Skeletal muscle satellite cell (primary cell): Measurements from ENCODE around the gene CCNO.

Experiments used
- H3K27me3 ChIP-seq: 2 replicates; pipeline ENCODE4 v1.7.0; 2013; ENCODE audit warnings: low read length; ENCODE audit not compliant: control insufficient read depth, insufficient read depth
- H3K36me3 ChIP-seq: 2 replicates; pipeline ENCODE4 v1.7.0; 2013; ENCODE audit warnings: mild to moderate bottlenecking, control low read depth, low read length; ENCODE audit not compliant: insufficient read depth
- H3K4me1 ChIP-seq: 2 replicates; pipeline ENCODE4 v1.7.0; 2013; ENCODE audit warnings: low read length; ENCODE audit not compliant: control insufficient read depth, insufficient read depth
- H3K4me2 ChIP-seq: 2 replicates; pipeline ENCODE4 v1.7.0; 2013; ENCODE audit warnings: mild to moderate bottlenecking, low read length
- H3K4me3 ChIP-seq: 2 replicates; pipeline ENCODE4 v1.7.0; 2013; ENCODE audit warnings: low read length
- H3K9ac ChIP-seq: 2 replicates; pipeline ENCODE4 v1.7.0; 2013; ENCODE audit warnings: mild to moderate bottlenecking, low read depth, low read length, moderate library complexity
- H3K9me3 ChIP-seq: replicated peaks from 2 replicates; pipeline ENCODE4 v1.7.0; 2013; ENCODE audit warnings: mild to moderate bottlenecking, control low read depth, low read length

Gene CCNO

GRCh38 chr5:55220433-55221185 is 12.8 kb downstream of the CCNO start:
- Histone ChIP-seq H3K9ac (peak overlapping the region; percentile 45), H3K9me3 (no peaks in the 10 kb centered on the region), H3K4me2 (peak overlapping the region; percentile 88), H3K36me3 (no peaks in the 10 kb centered on the region), H3K4me3 (peak overlapping the region; percentile 69), H3K27me3 (peaks cover 58% of the 10 kb centered on the region), H3K4me1 (no peaks in the 10 kb centered on the region)

DNA sequence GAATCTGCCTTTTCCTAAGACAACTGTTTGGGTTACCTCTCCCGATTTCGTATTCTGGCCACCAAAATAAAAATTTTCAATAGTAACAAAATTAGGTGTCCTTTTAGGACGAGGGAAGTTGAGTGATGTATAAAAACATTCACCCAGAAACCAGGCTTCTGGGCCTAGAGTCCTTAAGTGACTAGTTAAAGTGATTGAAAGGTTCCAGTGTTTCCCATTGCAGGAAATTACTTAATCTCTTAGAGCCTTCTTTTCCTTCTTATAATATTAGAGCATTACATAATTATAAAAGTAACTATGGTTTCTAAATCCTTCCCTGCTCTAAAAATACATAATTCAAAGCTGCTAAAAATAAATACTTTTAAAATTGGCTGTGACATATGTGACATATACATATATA is 13.6 kb downstream of the CCNO start:
- no peak overlapping the region for H3K4me2 ChIP-seq
- H3K27me3 ChIP-seq, result peaks cover 52% of the 10 kb centered on the region
- H3K4me1 ChIP-seq, result no peaks in the 10 kb centered on the region
- H3K9me3 ChIP-seq, result no peaks in the 10 kb centered on the region
- H3K9ac ChIP-seq, result no peak overlapping the region
- H3K36me3 ChIP-seq, result no peaks in the 10 kb centered on the region
- no peak overlapping the region for H3K4me3 ChIP-seq

- Histone ChIP-seq H3K4me1 (no peaks in the 10 kb centered on the region), H3K27me3 (peaks cover 49% of the 10 kb centered on the region), H3K4me2 (no peak overlapping the region), H3K9ac (no peak overlapping the region), H3K9me3 (no peaks in the 10 kb centered on the region), H3K4me3 (no peak overlapping the region), H3K36me3 (no peaks in the 10 kb centered on the region)
These were observed 14.4 kb downstream of the CCNO start for GRCh38 chr5:55218967-55219366.

DNA sequence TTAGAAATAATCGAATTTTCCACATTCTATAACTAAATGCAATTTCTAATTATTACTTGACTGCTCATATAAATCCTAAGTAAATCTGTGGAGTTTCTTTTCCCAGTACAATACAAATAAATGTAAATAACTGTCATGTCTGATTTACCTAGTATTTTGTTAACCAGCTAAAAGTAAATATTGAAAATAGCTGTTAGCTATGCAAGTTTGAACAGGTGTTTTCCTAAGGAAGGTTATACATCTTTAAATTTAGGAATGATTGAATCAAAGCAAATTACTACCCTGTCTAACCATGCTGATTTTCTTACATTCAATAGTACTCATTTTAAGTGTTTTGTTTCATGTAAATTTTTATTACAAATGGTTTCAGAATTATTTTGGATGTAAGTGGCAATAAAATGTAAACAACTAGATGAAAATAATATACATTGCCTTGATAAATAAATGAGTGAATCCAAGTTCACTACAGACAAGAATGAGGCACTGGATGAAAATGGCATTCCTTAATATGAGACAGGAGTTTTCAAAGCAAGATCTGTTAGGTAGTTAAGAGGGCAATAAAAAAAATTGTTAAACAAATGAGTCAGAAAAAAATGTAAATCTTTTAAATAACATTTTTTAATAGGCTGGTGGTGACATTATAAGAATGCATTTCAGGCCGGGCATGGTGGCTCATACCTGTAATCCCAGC is 22.1 kb downstream of the CCNO start:
- Histone ChIP-seq H3K4me3 (no peak overlapping the region), H3K4me2 (no peak overlapping the region), H3K9ac (no peak overlapping the region), H3K36me3 (no peaks in the 10 kb centered on the region), H3K4me1 (no peaks in the 10 kb centered on the region), H3K27me3 (peaks cover 42% of the 10 kb centered on the region), H3K9me3 (no peaks in the 10 kb centered on the region)

DNA sequence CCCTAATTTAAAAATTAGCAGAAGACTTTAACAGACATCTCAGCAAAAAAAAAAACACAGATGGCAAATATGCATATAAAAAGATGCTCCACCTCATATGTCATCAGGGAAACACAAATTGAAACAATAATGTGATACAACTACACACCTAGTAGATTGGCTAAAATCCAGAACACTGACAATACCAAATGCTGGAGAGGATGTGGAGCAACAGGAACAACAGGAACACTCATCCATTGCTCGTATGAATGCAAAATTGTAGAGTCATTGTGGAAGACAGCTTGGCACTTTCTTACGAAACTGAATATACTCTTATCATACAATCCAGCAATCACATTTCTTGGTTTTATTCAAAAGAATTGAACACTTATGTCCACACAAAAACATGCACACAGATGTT is 28.4 kb downstream of the CCNO start:
- Histone ChIP-seq H3K9ac (no peak overlapping the region), H3K9me3 (no peaks in the 10 kb centered on the region), H3K36me3 (no peaks in the 10 kb centered on the region), H3K4me1 (no peaks in the 10 kb centered on the region), H3K4me2 (no peak overlapping the region), H3K27me3 (peaks cover 46% of the 10 kb centered on the region), H3K4me3 (no peak overlapping the region)

DNA sequence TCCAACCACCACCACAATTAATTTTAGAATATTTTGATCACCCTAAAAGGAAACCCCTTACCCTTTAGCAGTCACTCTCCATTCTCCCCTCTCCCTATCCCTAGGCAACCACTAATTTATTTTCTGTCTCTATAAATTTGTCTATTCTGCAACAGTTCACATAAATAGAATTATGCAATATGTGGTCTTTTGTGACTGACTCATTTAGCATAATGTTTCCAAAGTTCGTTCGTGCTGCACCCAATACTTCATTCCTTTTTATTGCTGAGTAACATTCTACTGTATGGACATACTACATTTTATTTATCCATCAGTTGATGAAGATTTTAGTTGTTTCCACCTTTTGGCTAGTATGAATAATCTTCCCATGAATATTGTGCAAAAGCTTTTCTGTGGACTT is 42.2 kb downstream of the CCNO start:
- H3K36me3 ChIP-seq, result no peaks in the 10 kb centered on the region
- H3K4me3 ChIP-seq, result no peak overlapping the region
- H3K27me3 ChIP-seq, result peaks cover 67% of the 10 kb centered on the region
- no peak overlapping the region for H3K4me2 ChIP-seq
- H3K4me1 ChIP-seq, result no peaks in the 10 kb centered on the region
- H3K9me3 ChIP-seq, result no peaks in the 10 kb centered on the region
- H3K9ac ChIP-seq, result no peak overlapping the region

DNA sequence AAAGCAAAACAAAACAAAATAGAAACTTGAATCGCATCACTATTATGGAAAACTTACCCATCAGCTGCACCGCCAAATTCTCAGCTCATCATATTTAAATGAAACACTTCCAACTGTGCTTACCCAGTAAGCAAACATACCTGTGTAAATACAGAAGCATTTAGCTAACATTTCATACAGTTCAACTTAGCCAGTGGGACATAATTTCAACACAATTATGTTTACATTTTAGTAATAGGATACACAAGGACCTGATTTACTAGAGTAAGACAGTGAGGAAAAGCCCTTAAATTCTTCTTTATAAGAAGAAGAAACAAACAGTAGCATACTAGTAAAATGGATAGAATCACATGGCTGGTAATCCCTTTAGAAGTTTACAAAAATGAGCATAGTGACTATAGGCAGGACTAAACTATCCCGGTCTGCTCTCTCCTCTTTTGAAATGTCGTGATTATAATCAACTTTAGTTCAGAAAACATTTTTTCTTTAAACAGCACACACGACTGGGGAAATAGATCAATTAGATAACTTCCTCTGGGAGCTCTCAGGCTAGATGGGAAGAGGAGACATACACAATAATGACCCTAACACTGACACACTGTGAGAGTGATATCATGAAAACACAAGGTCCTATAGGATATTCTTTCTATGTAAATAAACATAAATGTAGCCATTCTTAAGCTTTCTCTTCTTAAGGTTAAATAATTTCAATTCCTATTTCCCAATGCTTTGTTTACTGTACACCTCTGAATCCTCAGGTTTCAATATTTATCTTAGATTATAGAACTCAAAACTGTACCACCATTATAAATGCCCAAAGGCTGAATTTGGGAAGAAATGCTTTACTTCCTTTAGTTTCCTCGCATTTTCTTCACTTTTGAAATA is 44.5 kb downstream of the CCNO start:
- Histone ChIP-seq H3K27me3 (peaks cover 64% of the 10 kb centered on the region), H3K4me1 (no peaks in the 10 kb centered on the region), H3K9ac (no peak overlapping the region), H3K36me3 (no peaks in the 10 kb centered on the region), H3K9me3 (no peaks in the 10 kb centered on the region), H3K4me2 (no peak overlapping the region), H3K4me3 (no peak overlapping the region)

DNA sequence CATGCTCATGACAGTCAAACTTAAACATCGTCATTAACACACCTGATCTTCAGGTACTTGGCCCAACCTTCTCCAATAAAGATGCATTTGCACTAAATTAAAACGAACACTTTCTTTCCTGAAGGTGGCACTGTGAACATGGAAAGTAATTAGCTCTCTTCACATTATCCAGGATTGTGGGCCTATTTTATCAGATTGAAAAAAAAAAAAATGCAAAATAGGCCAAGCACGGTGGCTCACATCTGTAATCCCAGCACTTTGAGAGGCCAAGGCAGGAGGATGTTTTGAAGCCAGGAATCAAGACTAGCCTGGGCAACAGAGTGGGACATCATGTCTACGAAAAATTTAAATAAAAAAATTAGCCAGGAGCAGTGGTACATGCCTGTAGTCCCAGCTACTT is 46.0 kb downstream of the CCNO start:
- H3K9ac ChIP-seq, result no peak overlapping the region
- peaks cover 54% of the 10 kb centered on the region for H3K27me3 ChIP-seq
- H3K4me1 ChIP-seq, result no peaks in the 10 kb centered on the region
- no peaks in the 10 kb centered on the region for H3K36me3 ChIP-seq
- no peaks in the 10 kb centered on the region for H3K9me3 ChIP-seq
- no peak overlapping the region for H3K4me3 ChIP-seq
- H3K4me2 ChIP-seq, result no peak overlapping the region
